Measurements from ENCODE around the gene GPC6. TPM values are rescaled to one million over a fixed set of nuclear protein-coding genes. Genes with fewer than 3 reads are reported as not detected.
"Not testable (repeated sequence)": the region's sequence is repeated elsewhere in the genome, so short reads cannot be mapped to it uniquely, and the experiment has no call there.

Gene GPC6
- total and polyA plus RNA-seq, 10 donors, result 0.22 to 9.3 (median 4.5) TPM

DNA sequence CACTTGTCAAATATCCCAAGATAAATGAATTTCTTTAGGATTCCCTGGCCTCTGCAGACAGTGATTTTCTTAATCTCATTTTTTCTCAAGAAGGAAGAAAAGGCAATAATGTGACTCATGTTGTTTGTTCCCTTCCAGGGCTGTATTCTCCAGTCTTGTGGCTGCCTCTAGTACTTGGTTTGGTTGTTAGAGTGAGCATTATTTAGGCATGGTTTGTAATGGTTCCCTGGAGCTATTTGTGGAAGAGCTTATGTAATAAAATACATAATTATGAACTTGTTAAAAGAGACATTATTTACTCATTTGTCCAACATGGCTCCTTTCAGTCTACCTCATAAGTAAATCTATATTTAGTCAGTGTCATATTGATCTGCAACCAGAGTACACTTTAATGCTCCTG is 982.5 kb downstream of the GPC6 start:
- H3K9me3 ChIP-seq, result no peaks in the 10 kb centered on the region
- DNase-seq, result no peak
- no peaks in the 10 kb centered on the region for H3K27me3 ChIP-seq (replicated peaks in 1 of 7)
- H3K27ac ChIP-seq, result no peak overlapping the region
- intact Hi-C loops (cut with DNase I; ENCODE audit: low total_unique reads), result no loop called here
- no peaks in the 10 kb centered on the region for H3K4me1 ChIP-seq
- H3K4me3 ChIP-seq, result no peak overlapping the region
- H3K36me3 ChIP-seq, result no peaks in the 10 kb centered on the region
- TF ChIP-seq, protein P1, sequence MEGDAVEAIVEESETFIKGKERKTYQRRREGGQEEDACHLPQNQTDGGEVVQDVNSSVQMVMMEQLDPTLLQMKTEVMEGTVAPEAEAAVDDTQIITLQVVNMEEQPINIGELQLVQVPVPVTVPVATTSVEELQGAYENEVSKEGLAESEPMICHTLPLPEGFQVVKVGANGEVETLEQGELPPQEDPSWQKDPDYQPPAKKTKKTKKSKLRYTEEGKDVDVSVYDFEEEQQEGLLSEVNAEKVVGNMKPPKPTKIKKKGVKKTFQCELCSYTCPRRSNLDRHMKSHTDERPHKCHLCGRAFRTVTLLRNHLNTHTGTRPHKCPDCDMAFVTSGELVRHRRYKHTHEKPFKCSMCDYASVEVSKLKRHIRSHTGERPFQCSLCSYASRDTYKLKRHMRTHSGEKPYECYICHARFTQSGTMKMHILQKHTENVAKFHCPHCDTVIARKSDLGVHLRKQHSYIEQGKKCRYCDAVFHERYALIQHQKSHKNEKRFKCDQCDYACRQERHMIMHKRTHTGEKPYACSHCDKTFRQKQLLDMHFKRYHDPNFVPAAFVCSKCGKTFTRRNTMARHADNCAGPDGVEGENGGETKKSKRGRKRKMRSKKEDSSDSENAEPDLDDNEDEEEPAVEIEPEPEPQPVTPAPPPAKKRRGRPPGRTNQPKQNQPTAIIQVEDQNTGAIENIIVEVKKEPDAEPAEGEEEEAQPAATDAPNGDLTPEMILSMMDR (IDR thresholded peaks at IDR 0.05 in 8 of 11, conservative IDR thresholded peaks at IDR 0.05 in 3 of 11), result no peak
- TF ChIP-seq POLR2AphosphoS5 (IDR thresholded peaks at IDR 0.05) (no peak), POLR2A (IDR thresholded peaks at IDR 0.05) (no peak)

DNA sequence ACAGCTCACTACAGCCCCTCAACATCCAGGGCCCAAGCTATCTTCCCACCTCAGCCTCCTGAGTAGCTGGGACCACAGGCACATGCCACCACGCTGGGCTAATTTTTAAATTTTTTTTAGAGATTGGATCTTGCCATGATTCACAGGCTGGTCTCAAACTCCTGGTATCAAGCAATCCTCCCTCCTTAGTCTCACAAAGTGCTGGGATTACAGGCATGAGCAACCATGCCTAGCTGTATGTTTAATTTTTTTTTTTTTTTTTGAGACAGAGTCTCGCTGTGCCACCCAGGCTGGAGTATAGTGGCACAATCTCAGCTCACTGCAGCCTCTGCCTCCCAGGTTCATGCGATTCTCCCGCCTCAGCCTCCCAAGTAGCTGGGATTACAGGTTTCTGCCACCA is 983.3 kb downstream of the GPC6 start:
- H3K27me3 ChIP-seq (replicated peaks in 1 of 7); intact Hi-C loops (cut with DNase I; ENCODE audit: low total_unique reads); DNase-seq; H3K27ac ChIP-seq; H3K4me3 ChIP-seq; H3K4me1 ChIP-seq; H3K9me3 ChIP-seq; H3K36me3 ChIP-seq: not testable (repeated sequence)
- whole genome bisulfite sequencing, 5 donors, result 92 to 100% (median 95%) methylated on average over 4 of the region's 4 CpGs

DNA sequence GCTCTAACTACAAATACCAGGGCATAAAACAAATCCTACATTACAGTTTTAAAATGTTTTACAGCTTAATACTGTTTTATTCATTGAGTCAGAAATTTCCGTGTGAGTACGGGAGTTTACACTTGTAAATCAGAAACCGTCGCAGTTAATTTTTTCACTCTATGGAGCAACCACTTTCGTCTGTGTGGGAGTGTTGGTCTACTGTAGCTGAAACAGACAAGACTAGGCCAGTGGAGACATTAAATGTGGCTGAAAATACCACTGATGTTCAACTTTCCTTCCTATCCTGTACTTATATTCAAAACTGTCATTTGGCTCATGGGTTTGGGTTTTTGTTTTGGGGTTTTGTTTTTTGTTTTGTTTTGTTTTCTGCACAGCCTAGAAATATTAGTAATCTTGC is 984.2 kb downstream of the GPC6 start:
- WGBS, 5 donors, result 57 to 86% (median 78%) methylated on average over 5 of the region's 5 CpGs
- intact Hi-C loops (cut with DNase I; ENCODE audit: low total_unique reads), result no loop called here
- Histone ChIP-seq H3K4me1 (no peaks in the 10 kb centered on the region), H3K27ac (no peak overlapping the region), H3K27me3 (replicated peaks in 1 of 7) (no peaks in the 10 kb centered on the region), H3K36me3 (no peaks in the 10 kb centered on the region), H3K4me3 (no peak overlapping the region), H3K9me3 (no peaks in the 10 kb centered on the region)
- TF ChIP-seq, protein P1 (IDR thresholded peaks at IDR 0.05 in 8 of 11, conservative IDR thresholded peaks at IDR 0.05 in 3 of 11), result no peak
- TF ChIP-seq POLR2AphosphoS5 (IDR thresholded peaks at IDR 0.05), result no peak
- no peak for TF ChIP-seq POLR2A (IDR thresholded peaks at IDR 0.05)
- DNase-seq, result no peak

DNA sequence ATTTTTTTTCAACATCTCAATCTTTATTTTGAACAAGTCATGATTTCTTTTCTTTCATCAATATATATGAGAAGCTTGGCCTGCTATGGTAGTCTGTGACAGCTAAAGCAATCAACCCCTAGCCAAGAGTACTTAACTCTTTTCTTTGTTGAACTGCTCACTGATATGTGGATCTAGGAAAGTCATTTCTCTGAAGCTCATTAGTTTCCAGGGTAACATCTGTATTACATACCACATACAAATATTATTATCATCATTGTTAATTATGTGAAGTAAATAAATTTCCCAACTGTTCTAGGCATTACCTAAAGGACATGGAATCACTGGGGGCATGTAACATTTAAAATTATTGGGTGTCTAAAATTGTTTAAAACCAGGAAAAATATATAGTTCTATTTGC is 985.6 kb downstream of the GPC6 start:
- H3K27me3 ChIP-seq (replicated peaks in 1 of 7), result no peaks in the 10 kb centered on the region

DNA sequence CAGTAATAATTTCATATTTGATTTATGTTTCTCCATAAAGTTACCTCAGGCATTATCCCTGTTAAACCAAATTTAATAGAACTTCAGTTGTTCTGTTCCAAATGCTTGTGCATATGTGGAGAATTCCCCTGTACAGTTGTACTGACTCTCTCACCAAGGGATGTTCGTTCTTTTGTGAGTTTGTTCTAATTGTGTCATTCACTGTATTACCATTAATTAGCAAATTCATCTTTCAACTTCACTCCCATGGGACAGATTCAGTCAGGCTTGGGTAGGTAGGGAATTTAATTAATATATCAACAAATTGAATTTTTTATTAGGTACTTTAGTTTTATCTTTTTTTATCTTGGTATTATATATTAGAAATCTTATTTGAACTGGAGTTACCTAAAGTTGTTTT is 987.5 kb downstream of the GPC6 start:
- DNase-seq, result no peak

More for the DNA sequence above, 985.6 kb downstream of the GPC6 start:
- intact Hi-C loops (cut with DNase I; ENCODE audit: low total_unique reads), result no loop called here
- no peak overlapping the region for H3K27ac ChIP-seq
- TF ChIP-seq, protein P1 (IDR thresholded peaks at IDR 0.05 in 8 of 11, conservative IDR thresholded peaks at IDR 0.05 in 3 of 11), result no peak
- TF ChIP-seq POLR2A (IDR thresholded peaks at IDR 0.05), result no peak
- no peak for TF ChIP-seq POLR2AphosphoS5 (IDR thresholded peaks at IDR 0.05)
- H3K4me1 ChIP-seq, result no peaks in the 10 kb centered on the region
- no peaks in the 10 kb centered on the region for H3K9me3 ChIP-seq
- H3K4me3 ChIP-seq, result no peak overlapping the region
- H3K36me3 ChIP-seq, result no peaks in the 10 kb centered on the region
- DNase-seq, result no peak

More for the DNA sequence above, 987.5 kb downstream of the GPC6 start:
- Histone ChIP-seq H3K9me3 (no peaks in the 10 kb centered on the region), H3K4me3 (no peak overlapping the region), H3K27me3 (replicated peaks in 1 of 7) (no peaks in the 10 kb centered on the region), H3K27ac (no peak overlapping the region), H3K4me1 (no peaks in the 10 kb centered on the region), H3K36me3 (no peaks in the 10 kb centered on the region)
- TF ChIP-seq POLR2A (IDR thresholded peaks at IDR 0.05) (no peak), POLR2AphosphoS5 (IDR thresholded peaks at IDR 0.05) (no peak)
- TF ChIP-seq, protein P1 (IDR thresholded peaks at IDR 0.05 in 8 of 11, conservative IDR thresholded peaks at IDR 0.05 in 3 of 11), result no peak
- WGBS, 5 donors, result 81 to 95% (median 92%) methylated on average over 1 of the region's 1 CpG
- intact Hi-C loops (cut with DNase I; ENCODE audit: low total_unique reads), result no loop called here
